HCT116 (cell line): ENCODE results near the gene SLC12A4. TPM values are rescaled to one million over a fixed set of nuclear protein-coding genes. Genes with fewer than 3 reads are reported as not detected.

Experiments used
- ATAC-seq: fragments of 200-7000 bp; cut with Tn5 transposase; 2 replicates; pipeline ENCODE4 v1.9.1; 2020; ENCODE audit warnings: mild to moderate bottlenecking, moderate library complexity
- BruUV-seq: library from RNA; stranded (reverse); fragments of 400-500 nt; replicated peaks from 2 replicates; lab custom pipeline; 2021; lab: Mats Ljungman, UMichigan
- CTCF ChIA-PET: fragments of 300-600 bp; sonication (Branson Sonifier 250); formaldehyde crosslinking; loops from one replicate; lab custom pipeline; 2021; ENCODE audit warnings: antibody characterized with exemption; lab: Charles Lee
- POLR2A ChIA-PET: fragments of 300-600, 350-600 bp; sonication (Branson Sonifier 250); formaldehyde crosslinking; loops from one replicate; lab custom pipeline; 2021; ENCODE audit warnings: antibody characterized with exemption; lab: Charles Lee
- RAD21 ChIA-PET, 2 experiments: fragments of 300-600 bp; sonication (Branson Sonifier 250); formaldehyde crosslinking; loops; one replicate each; lab custom pipeline; 2023; ENCODE audit warnings: low total read pairs in 2 of 2; ENCODE audit not compliant: uncharacterized antibody in 2 of 2, unreplicated experiment in 2 of 2, low non-redundant PET in 1 of 2; lab: Charles Lee
- DNase-seq: peaks from one replicate; pipeline ENCODE4 v3.0.0-alpha.2; 2010; ENCODE audit warnings: low read depth, low spot score
- H2AFZ ChIP-seq: fragments of 200-600 bp; shearing (Covaris generic), sonication (generic); 2 replicates; pipeline ENCODE4 v1.6.1; 2017; ENCODE audit warnings: low read depth, mixed run types, mixed read lengths, antibody characterized with exemption, low read length; ENCODE audit not compliant: poor library complexity, severe bottlenecking
- H3K27ac ChIP-seq: 2 replicates; pipeline ENCODE4 v1.5.1; 2012; ENCODE audit warnings: low read depth, low read length
- H3K27me3 ChIP-seq: fragments of 200-600 bp; sonication (generic); 2 replicates; pipeline ENCODE4 v1.6.1; 2016; ENCODE audit warnings: mixed run types, low read length, mixed read lengths; ENCODE audit not compliant: insufficient read depth
- H3K36me3 ChIP-seq, 2 experiments: fragments of 200-500 bp in 1 of 2; fragments of 200-600 bp in 1 of 2; sonication (Bioruptor generic) in 1 of 2; sonication (generic) in 1 of 2; 2 replicates each; pipeline versions ENCODE4 v1.5.1 to v1.6.1; 2014 to 2016; ENCODE audit warnings: low read length in 2 of 2, inconsistent platforms in 1 of 2, mixed read lengths in 1 of 2, mixed run types in 1 of 2; ENCODE audit not compliant: insufficient read depth in 2 of 2, control insufficient read depth in 1 of 2
- H3K4me1 ChIP-seq, 2 experiments: fragments of 200-600 bp in 1 of 2; sonication (generic) in 1 of 2; 2 replicates each; pipeline versions ENCODE4 v1.5.1 to v1.6.1; 2012 to 2017; ENCODE audit warnings: low read length in 2 of 2, inconsistent platforms in 1 of 2, mild to moderate bottlenecking in 1 of 2, mixed read lengths in 1 of 2, mixed run types in 1 of 2, moderate library complexity in 1 of 2; ENCODE audit not compliant: insufficient read depth in 2 of 2, control insufficient read depth in 1 of 2
- H3K4me2 ChIP-seq: fragments of 200-600 bp; sonication (generic); 2 replicates; pipeline ENCODE4 v1.6.1; 2017; ENCODE audit warnings: mixed run types, low read length, mixed read lengths
- H3K4me3 ChIP-seq, 2 experiments: fragments of 200-600 bp in 1 of 2; sonication (generic) in 1 of 2; replicated peaks in 1 of 2; 2 replicates each; pipeline ENCODE4 v1.5.1; 2011 to 2016; ENCODE audit warnings: low read length in 2 of 2, control low read depth in 1 of 2, low read depth in 1 of 2, mild to moderate bottlenecking in 1 of 2, mixed read lengths in 1 of 2, mixed run types in 1 of 2
- H3K79me2 ChIP-seq: fragments of 200-600 bp; sonication (generic); 2 replicates; pipeline ENCODE4 v1.6.1; 2017; ENCODE audit warnings: mild to moderate bottlenecking, mixed run types, low read length, moderate library complexity, mixed read lengths; ENCODE audit not compliant: insufficient read depth
- H3K9ac ChIP-seq: fragments of 200-600 bp; sonication (generic); 2 replicates; pipeline ENCODE4 v1.6.1; 2016; ENCODE audit warnings: low read length, mixed read lengths
- H3K9me2 ChIP-seq: fragments of 200-600 bp; sonication (generic), shearing (Covaris generic); 2 replicates; pipeline ENCODE4 v1.6.1; 2017; ENCODE audit warnings: mixed run types, mild to moderate bottlenecking, moderate library complexity; ENCODE audit not compliant: insufficient read depth
- H3K9me3 ChIP-seq, 2 experiments: fragments of 200-500 bp in 1 of 2; fragments of 200-600 bp in 1 of 2; sonication (Bioruptor generic) in 1 of 2; sonication (generic) in 1 of 2; 2 replicates each; pipeline ENCODE4 v1.6.1; 2014 to 2017; ENCODE audit warnings: low read length in 2 of 2, mixed read lengths in 2 of 2, inconsistent platforms in 1 of 2, low read depth in 1 of 2, mild to moderate bottlenecking in 1 of 2, mixed run types in 1 of 2, moderate library complexity in 1 of 2; ENCODE audit not compliant: control insufficient read depth in 1 of 2, insufficient read depth in 1 of 2
- H4K20me1 ChIP-seq: fragments of 200-600 bp; sonication (generic), shearing (Covaris generic); 2 replicates; pipeline ENCODE4 v1.6.1; 2017; ENCODE audit warnings: mixed run types, mild to moderate bottlenecking, moderate library complexity; ENCODE audit not compliant: insufficient read depth
- CEBPB ChIP-seq: IDR thresholded peaks from 2 replicates; pipeline ENCODE4 v1.6.1; 2012; ENCODE audit warnings: low read depth
- EGR1 ChIP-seq: IDR thresholded peaks from 2 replicates; pipeline ENCODE4 v1.6.1; 2012; ENCODE audit warnings: low read depth
- EZH2phosphoT487 ChIP-seq: fragments of 200-600 bp; IDR thresholded peaks from 2 replicates; pipeline ENCODE4 v1.6.1; 2018; ENCODE audit warnings: antibody characterized with exemption, borderline replicate concordance
- FOSL1 ChIP-seq: IDR thresholded peaks from 2 replicates; pipeline ENCODE4 v1.6.1; 2012; ENCODE audit warnings: low read depth
- JUND ChIP-seq: IDR thresholded peaks from 2 replicates; pipeline ENCODE4 v1.6.1; 2012
- POLR2A ChIP-seq: IDR thresholded peaks from 2 replicates; pipeline ENCODE4 v1.7.0; 2011; ENCODE audit warnings: borderline replicate concordance; ENCODE audit not compliant: insufficient read depth, insufficient read length; ENCODE audit errors: extremely low read depth
- POLR2AphosphoS5 ChIP-seq: IDR thresholded peaks from 2 replicates; pipeline ENCODE4 v1.6.1; 2011; ENCODE audit warnings: mild to moderate bottlenecking, low read depth, low read length, moderate library complexity
- SP1 ChIP-seq: IDR thresholded peaks from 2 replicates; pipeline ENCODE4 v1.6.1; 2012; ENCODE audit warnings: low read depth
- SRF ChIP-seq: IDR thresholded peaks from 2 replicates; pipeline ENCODE4 v1.6.1; 2012; ENCODE audit warnings: low read depth
- ZFX ChIP-seq: fragments of 450-650 bp; IDR thresholded peaks from 2 replicates; pipeline ENCODE4 v1.6.1; 2017
- ZNF274 ChIP-seq: fragments of 200-500 bp; sonication (Bioruptor generic); IDR thresholded peaks from 2 replicates; pipeline ENCODE4 v1.6.1; 2014; ENCODE audit warnings: mild to moderate bottlenecking, low read depth, low read length, inconsistent platforms
- intact Hi-C: fragments of 100-400 bp; cut with micrococcal nuclease; formaldehyde crosslinking; loops from 2 replicates; pipeline ENCODE4 v1.10.0; 2022
- total RNA-seq: library from RNA; stranded (reverse); gene quantifications from one replicate; pipeline ENCODE4 v1.2.1, GENCODE V29; 2021; ENCODE audit not compliant: unreplicated experiment
- TF ChIP-seq, protein P1 (sequence below), 3 experiments: fragments of 200-600 bp in 1 of 3; sonication (generic) in 1 of 3; IDR thresholded peaks in 2 of 3; conservative IDR thresholded peaks in 1 of 3; 2 replicates each; pipeline ENCODE4 v1.5.1; 2012 to 2017; ENCODE audit warnings: low read depth in 2 of 3, low read length in 2 of 3, antibody characterized with exemption in 1 of 3, borderline replicate concordance in 1 of 3, control low read depth in 1 of 3, mild to moderate bottlenecking in 1 of 3, mixed read lengths in 1 of 3, mixed run types in 1 of 3, moderate library complexity in 1 of 3; ENCODE audit not compliant: insufficient read depth in 1 of 3

The SLC12A4 gene
- total RNA-seq, 1 experiment from 2014 or later, result 46.0 TPM

DNA sequence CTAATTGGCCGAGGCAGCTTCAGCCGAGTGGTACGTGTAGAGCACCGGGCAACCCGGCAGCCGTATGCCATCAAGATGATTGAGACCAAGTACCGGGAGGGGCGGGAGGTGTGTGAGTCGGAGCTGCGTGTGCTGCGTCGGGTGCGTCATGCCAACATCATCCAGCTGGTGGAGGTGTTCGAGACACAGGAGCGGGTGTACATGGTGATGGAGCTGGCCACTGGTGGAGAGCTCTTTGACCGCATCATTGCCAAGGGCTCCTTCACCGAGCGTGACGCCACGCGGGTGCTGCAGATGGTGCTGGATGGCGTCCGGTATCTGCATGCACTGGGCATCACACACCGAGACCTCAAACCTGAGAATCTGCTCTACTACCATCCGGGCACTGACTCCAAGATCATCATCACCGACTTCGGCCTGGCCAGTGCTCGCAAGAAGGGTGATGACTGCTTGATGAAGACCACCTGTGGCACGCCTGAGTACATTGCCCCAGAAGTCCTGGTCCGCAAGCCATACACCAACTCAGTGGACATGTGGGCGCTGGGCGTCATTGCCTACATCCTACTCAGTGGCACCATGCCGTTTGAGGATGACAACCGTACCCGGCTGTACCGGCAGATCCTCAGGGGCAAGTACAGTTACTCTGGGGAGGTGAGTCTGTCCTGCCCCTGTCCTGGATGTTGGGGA, 59.2 kb downstream of the SLC12A4 start:
- no peak overlapping the region for H3K9ac ChIP-seq
- ChIA-PET CTCF (interaction anchor here (1.0 kb wide), 1 partner anchor 25 kb away, joined by 3 read pairs; no protein-coding TSS in a partner anchor), POLR2A (no interaction called here)
- intact Hi-C loops, result no loop called here
- ATAC-seq, result peak; percentile 55; the same call in 1 of the 2 replicates
- H3K4me3 ChIP-seq, result no peak overlapping the region
- DNase-seq, result no peak
- no peaks in the 10 kb centered on the region for H3K9me2 ChIP-seq
- no peak overlapping the region for H2AFZ ChIP-seq
- H3K27me3 ChIP-seq, result no peaks in the 10 kb centered on the region
- no peak overlapping the region for H3K27ac ChIP-seq
- no peak overlapping the region for H3K4me2 ChIP-seq
- no peaks in the 10 kb centered on the region for H3K9me3 ChIP-seq
- H3K36me3 ChIP-seq, result no peaks in the 10 kb centered on the region; a peak in 1 of 4 replicates
- TF ChIP-seq, protein P1, sequence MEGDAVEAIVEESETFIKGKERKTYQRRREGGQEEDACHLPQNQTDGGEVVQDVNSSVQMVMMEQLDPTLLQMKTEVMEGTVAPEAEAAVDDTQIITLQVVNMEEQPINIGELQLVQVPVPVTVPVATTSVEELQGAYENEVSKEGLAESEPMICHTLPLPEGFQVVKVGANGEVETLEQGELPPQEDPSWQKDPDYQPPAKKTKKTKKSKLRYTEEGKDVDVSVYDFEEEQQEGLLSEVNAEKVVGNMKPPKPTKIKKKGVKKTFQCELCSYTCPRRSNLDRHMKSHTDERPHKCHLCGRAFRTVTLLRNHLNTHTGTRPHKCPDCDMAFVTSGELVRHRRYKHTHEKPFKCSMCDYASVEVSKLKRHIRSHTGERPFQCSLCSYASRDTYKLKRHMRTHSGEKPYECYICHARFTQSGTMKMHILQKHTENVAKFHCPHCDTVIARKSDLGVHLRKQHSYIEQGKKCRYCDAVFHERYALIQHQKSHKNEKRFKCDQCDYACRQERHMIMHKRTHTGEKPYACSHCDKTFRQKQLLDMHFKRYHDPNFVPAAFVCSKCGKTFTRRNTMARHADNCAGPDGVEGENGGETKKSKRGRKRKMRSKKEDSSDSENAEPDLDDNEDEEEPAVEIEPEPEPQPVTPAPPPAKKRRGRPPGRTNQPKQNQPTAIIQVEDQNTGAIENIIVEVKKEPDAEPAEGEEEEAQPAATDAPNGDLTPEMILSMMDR (IDR thresholded peaks at IDR 0.05 in 2 of 3, conservative IDR thresholded peaks at IDR 0.05 in 1 of 3; ENCODE audit: borderline replicate concordance in 1 of 3, insufficient read depth in 1 of 3, low read depth in 2 of 3, low read length in 2 of 3), result 0 out of 6 replicates have a peak, but pooled peaks of 1 of the 3 experiments have one; percentile 3
- no peak for TF ChIP-seq EZH2phosphoT487
- TF ChIP-seq, all 23 proteins: peak for 1
- Histone ChIP-seq H3K4me1 (no peaks in the 10 kb centered on the region), H3K79me2 (no peaks in the 10 kb centered on the region), H4K20me1 (no peaks in the 10 kb centered on the region)
- RAD21 ChIA-PET, result no interaction called here
- TSS peak; percentile 31 for BruUV-seq

DNA sequence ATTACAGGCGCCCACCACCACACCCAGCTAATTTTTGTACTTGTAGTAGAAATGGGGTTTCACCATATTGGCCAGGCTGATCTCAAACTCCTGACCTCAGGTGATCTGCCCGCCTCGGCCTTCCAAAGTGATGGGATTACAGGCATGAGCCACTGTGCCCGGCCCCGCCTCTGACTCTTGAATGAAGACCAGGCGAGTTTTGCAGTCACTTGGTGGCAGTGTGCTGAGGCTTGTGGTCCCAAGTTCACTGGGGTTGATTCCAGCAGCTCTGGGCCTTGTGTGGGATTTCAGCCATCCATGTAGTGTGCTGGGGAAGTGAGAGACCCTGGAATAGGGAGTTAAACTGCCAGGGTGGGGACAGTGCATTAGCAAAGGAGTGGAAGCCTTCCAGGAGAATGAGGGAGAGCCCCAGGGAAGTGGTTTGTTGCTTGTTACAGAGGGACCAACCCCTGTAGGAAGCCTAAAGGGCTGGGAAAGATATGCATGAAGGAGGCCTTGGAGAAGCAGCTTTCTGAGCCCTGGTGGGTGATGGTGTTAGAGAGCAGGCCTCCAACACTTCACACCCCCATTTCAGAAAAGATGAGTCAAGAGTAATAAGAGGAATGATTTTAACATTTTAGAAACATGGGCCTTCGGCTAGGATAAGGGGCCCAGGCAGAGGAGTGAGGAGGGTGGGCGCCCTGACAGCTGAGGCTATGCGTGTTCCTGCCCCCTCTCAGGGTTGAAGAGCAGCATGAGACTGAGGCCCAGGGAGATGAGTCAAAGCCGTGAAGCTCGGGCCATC, 60.8 kb downstream of the SLC12A4 start:
- no peaks in the 10 kb centered on the region; a peak in 2 of 4 replicates for H3K36me3 ChIP-seq
- H3K4me1 ChIP-seq, result no peaks in the 10 kb centered on the region
- H3K9me2 ChIP-seq, result no peaks in the 10 kb centered on the region
- CTCF ChIA-PET, result no interaction called here
- H2AFZ ChIP-seq, result no peak overlapping the region
- no peaks in the 10 kb centered on the region; the same call in 1 of the 2 replicates for H3K79me2 ChIP-seq
- H4K20me1 ChIP-seq, result no peaks in the 10 kb centered on the region
- H3K4me2 ChIP-seq, result no peak overlapping the region
- intact Hi-C loops, result no loop called here
- TF ChIP-seq JUND, result no peak
- no peak for TF ChIP-seq ZFX
- no peak for TF ChIP-seq POLR2A
- TF ChIP-seq SP1, result no peak
- TF ChIP-seq ZNF274, result no peak
- no peak for TF ChIP-seq SRF
- no peak for TF ChIP-seq FOSL1
- no peak for TF ChIP-seq POLR2AphosphoS5
- TF ChIP-seq, protein P1 (IDR thresholded peaks at IDR 0.05 in 2 of 3, conservative IDR thresholded peaks at IDR 0.05 in 1 of 3; ENCODE audit: borderline replicate concordance in 1 of 3, insufficient read depth in 1 of 3, low read depth in 2 of 3, low read length in 2 of 3), result no peak
- no peak for TF ChIP-seq EGR1
- no peak for TF ChIP-seq CEBPB
- no peaks in the 10 kb centered on the region for H3K27me3 ChIP-seq
- no peak overlapping the region for H3K27ac ChIP-seq
- H3K9me3 ChIP-seq, result no peaks in the 10 kb centered on the region
- no peak overlapping the region for H3K9ac ChIP-seq
- DNase-seq (no peak), ATAC-seq (peak; percentile 28; the same call in 1 of the 2 replicates)
- POLR2A ChIA-PET, result no interaction called here
- RAD21 ChIA-PET, result no interaction called here
- no peak overlapping the region for H3K4me3 ChIP-seq
- BruUV-seq, result no TSS peak
